GM19397 (cell line): ENCODE data around the gene PRDM1.

Experiments used
- ATAC-seq: cut with Tn5 transposase; IDR thresholded peaks from one replicate; pipeline ENCODE4 v1.9.1; 2021; ENCODE audit warnings: mild to moderate bottlenecking, moderate library complexity; ENCODE audit not compliant: unreplicated experiment

The PRDM1 gene

DNA sequence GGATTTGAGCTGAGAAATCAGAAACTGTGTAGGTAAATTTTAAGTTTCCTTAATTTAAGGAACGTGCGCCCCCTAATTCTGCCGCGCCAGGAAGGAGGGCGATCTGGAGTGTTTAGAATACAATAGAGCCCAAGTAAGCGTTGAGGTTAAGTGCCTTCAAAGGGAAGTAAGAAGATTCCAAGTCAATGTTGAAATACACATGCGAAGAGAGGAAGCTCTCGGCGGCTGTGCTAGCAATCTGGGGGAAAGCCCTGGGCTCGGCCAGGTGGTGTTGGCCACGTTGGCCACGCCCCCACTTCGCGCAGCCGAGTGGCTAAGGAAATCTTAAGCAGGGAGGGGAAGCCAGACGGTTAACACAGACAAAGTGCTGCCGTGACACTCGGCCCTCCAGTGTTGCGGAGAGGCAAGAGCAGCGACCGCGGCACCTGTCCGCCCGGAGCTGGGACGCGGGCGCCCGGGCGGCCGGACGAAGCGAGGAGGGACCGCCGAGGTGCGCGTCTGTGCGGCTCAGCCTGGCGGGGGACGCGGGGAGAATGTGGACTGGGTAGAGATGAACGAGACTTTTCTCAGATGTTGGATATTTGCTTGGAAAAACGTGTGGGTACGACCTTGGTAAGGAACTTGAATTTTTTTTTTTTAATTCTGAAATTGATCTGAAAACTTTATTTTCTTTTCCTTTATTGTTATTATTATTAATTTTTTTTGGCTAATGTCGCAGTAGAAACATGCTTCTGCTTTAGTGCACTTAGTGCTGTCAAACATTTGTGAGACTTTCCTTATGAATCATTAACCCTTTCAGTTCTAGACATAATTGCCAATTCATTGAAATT lies at the start of gene PRDM1:
PRDM1 (plus strand) TSS at position 353 of the 830 bp plus-strand sequence; CDS start at position 571, 218 bp downstream.
- ATAC-seq = peak; percentile 77

DNA sequence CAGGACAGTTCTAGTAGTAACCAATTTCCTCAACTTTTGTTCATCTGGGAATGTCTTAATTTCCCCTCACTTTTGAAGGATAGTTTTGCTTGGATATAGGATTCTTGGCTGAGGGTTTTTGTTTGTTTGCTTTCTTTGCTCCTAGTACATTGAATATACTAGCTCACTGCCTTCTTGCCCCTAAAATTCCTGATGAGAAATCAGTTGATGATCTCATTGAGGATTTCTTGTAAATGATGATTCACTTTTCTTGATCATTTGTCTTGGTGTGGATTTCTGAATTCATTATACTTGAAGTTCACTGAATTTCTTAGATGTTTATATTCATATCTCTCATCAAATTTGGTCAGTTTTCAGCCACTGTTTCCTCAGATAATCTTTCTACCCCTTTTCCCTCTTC lies 49.1 kb upstream of the PRDM1 start:
- no peak for ATAC-seq

DNA sequence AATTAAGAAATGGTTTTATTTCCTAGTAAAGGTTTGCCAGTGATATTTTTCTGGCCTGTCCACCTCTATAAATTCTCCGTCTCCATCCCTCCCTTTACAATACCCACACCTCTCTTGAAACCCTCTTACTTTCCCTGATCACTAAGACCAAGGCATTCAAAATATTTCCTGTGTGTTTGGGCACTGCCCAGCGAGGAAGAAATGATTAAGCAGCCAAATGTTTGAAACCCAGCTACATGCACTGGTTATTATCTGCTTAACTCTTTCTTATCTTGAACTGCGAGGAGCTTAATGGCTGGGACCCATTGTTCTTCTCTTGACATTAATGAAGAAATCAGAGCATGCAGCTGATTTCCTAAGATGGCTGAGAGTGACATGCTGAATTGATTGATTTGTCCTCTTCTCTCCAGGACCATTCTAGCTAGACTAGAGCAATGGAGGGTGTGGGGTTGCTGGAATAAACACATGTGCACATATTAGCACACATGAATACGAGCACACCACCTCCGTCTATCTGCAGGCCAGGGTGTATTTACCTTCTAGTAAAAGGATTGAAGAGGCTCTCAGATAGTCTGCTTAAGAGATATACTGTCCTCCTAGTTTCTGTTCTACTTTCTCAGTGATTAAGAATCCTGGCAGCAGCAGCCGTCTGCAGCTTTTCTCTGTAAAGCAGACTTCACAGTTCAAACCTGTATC lies 46.1 kb upstream of the PRDM1 start:
- ATAC-seq = no peak

DNA sequence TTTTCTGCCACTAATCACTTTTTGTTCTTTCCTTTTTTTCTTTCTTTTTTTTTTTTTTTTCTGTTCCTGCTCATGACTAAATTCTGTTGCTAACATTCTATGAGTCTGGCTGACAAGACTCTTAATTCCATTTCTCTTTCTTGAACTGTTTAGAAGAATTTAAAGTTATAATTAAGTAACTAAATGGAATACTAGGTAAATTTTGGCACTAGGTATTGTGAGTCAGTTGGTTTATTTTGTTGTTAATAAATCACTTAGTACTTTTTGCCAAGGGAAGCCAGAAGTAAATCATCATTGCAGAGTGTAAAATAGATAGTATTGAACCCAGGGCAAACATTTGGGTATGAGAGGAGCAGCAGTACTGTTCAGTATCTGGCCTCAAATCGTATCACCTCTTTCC lies 42.0 kb upstream of the PRDM1 start:
- ATAC-seq = no peak

DNA sequence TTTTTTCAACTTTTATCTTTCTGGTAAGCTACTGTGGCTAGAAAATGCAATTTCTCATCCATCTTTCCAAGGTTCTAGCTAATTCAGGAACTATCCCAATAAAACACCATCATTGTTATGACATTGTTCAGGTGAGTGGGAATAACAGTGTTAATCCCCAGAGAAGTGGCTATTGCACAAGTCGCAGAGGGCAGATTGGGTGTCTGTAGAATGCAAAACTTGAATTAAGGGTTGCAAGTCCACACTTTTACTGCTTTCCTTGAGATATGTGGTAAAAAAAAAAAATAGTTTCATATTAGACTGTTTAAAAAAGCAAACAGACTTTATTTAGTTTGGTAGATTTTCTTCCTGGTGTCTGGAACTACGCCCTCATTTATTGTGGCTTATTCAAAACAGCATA lies 41.1 kb upstream of the PRDM1 start:
- no peak for ATAC-seq

DNA sequence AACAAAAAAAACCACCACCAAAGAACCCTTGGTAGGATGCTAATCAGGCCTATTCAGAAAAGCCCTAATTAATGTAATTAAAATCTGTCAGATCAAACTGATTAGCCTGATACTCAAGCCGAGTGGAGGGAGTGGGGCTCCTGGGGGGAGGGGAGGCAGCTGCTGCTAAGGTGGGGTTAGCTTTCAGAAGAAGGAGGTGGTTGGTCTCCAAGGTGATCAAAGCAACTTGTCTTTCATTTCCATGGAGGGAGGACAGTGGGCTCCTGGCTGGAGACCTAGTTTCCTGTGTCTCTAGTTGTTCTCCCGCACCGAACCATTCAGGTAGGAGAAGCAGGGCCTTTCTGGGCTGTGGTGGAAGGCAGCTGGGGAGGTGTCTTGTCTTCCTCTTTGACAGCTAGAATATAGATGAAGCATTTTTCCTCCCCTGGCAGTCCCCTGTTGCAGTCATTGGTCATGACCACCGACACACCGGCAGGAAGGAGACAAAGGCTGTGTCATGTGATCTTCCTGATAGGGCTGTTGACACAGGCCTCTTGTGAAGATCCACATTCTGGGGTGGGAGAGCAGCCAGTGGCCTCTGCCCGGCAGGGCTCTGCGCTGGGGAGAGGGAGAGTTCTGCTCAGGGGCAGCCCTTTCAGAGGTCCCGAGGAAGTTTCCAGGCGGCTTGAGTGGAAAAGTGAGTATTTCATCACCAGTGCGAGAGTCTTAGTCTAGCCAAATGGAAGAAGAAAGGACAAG lies 39.9 kb upstream of the PRDM1 start:
- ATAC-seq = no peak

DNA sequence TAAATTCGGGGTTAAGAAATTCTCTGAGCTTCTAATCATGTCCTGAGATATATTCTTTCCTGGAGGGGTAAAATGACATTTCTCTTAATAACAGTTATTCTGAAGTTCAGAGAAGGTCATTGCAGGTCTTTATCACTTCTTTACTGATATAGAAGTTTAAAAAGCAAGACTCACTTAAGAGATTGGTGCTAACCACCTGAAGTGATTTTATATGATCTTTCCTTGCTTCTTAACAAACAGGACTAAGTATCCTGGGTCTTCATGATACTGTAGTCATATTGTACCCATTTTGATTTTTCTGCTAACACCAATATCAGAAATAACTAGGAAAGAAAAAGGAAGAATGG lies 39.3 kb upstream of the PRDM1 start:
- no peak for ATAC-seq

DNA sequence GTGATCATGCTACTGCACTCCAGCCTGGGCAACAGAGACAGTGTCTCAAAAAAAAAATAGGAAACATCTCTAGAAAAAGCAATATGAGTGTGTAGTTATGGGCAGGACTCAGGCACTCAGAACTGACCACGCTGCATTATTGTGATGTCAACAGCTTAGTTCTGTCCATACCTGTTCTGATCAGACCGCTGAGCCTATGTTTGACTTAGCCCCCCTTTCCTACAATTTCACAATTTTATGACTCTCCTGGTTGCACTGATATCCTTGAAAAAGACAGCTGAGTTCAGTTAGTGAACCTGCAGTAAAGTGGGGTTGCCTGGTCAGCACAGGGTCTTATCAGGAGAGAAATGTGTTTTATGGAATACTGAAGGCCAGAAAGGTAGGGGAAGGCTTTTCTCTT lies 37.8 kb upstream of the PRDM1 start:
- no peak for ATAC-seq

DNA sequence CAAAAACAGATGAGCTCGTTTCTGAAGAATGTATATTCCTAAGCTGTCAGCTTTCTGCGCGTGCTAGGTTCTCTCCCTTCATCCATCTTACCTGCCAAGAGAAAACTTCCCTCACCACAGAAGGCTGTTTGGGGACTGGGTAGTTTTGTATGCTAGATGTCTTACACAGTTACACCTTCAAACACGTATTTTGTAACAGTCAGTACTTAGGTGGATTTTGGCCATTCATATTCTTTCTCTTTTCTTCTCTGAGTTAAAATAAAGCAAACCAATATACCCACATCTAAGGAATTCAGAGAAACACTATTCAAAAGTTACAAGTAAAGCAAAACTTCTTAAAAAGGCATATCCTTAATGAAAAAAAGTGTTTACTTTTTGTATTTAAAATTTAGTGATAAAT lies 35.6 kb upstream of the PRDM1 start:
- ATAC-seq = no peak

DNA sequence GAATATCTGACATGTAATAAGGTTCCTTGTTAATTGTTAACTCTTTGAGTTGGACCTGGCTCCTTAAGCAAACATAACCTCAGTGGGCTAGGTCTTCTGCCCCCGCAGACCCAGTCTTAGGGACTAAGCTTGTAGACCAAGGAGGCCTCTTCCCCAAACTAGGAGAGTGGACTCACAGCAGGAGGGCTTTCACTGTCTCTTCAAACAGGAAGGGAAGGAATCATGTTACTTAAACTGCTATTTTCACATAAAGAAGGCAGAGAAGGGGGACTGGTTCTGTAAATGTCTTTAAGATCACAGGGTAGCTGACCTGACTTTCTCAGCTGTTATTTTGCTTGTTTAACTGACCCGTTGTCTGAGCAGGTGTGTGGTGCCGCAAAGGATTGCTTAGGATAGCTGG lies 34.9 kb upstream of the PRDM1 start:
- ATAC-seq = no peak

DNA sequence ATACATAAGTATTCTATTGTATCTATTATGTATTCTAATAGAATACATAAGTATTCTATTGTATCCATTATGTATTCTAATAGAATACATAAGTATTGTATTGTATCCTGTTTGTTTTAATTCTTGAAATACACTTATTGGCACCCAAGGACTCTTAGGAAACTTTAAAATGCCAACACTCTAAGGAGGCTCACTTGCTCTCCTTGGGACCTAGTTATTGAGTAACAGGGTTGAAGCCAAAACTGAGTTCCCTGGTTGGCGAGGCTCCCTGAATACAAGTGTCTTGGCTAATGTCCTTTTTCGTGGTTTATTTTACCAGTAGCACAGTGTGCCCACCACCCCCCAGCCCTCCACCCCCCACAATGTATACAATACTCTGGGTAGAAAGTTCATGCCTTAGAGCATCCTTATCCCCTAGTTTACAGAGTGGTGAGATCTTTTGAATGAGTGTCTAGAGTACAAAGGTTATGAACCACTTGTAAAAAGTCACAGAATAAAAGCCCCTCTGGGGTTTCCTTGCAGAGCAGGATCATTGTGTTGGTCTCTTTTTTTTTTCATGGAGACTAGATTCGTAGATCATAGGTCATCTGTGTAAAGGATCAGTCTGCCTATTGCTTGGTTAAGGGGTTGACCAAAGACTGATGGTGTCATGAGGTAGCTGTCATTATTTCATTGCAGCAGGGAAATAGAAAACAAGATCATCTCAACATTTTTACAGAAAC lies 32.5 kb upstream of the PRDM1 start:
- ATAC-seq = no peak

DNA sequence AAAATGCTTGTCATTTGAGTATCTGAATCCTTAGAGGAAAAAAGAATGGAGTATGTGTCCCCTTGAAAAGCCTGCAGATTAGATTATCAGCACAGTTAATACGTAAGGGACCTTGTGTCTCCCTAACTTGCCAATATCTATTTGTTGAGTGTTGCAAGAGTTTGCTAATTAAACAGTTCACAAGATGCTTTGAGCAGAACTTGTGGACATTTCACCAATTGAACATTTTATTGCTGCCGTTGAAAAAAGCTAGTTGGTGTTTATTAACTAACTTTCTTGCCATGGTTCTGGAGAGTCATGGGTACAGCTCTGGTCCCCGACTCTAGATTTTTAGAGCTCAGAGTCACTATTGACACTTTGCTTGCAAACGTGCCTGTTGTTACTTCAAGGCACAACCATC lies 30.6 kb upstream of the PRDM1 start:
- ATAC-seq = no peak

DNA sequence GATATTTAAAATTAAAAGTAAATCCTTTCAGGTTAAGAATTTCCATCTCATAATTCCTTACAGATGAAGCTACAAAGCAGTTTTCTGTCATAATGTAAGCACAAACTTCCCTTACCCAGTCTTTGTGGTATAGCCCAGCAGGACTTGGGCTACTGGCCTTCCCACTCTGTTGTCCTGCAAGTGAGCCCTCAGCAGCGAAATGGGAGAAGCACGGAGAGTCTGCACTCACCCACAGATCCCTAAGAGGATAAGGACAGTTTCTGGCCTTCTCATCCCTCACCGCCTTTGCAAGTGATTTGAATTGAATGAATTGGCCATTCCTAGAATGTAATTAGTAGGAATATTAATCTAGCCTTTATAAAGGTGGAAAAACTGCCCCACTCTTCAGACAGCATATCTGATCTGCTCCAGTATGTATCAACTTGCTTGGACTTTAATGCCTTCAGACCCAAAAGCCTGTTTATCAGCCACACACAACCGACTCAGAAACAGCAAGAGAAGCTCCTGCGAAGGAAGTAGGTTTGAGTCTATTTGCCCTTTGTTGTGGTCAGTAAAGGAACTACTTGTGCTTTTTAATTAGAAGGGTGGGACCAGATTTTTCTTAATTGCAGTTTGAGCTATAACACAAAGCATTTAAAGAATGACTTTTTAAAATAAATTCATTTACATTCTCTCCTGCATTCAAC lies 29.9 kb upstream of the PRDM1 start:
- no peak for ATAC-seq

DNA sequence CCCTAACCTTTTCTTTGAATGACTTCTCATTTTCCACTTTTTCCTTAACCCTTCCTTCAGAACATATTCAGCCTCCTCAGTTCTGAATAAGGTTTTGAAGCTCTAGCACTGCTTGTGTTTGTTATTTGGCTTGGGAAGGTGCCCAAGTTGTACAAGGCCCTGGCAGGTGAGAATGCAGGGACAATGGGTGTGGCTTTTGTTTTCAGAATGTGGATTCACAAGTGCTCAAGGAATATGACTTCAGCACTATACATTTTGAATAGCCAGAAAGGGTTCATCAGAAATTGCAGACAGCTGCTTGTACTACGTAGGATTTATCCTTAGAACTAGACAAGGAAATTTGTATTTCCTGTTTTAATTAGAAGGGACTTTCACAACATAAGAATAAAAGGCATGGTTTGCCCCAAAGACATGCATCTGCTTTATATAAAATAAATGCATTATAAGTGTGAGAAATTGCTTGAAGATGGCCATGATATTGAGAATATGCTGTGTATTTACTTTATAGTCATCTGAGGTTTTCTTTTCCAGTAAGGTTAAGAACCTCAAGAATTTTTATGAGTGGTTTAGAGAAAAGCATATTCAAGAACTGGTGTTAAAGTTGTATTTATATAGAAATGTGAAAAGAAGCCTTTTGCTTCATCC lies 29.3 kb upstream of the PRDM1 start:
- no peak for ATAC-seq

DNA sequence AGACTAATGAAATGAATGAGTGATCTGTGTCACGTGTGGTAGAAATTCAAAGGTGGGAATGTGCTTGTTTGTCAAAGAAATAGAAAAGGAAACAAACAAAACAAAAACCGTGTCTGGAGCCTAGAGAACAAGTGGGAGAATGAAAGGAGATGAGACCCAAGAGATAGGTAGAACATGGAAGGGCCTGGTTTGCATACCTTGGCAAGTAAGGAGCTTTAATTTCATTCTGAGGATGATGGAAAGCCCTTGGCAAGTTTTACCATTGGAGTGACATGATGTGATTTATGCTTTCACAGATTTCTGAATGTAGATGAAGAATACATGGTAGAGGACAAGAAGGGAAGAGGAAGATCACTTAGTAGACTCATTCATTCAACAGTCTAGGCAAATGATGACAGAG lies 26.8 kb upstream of the PRDM1 start:
- no peak for ATAC-seq

DNA sequence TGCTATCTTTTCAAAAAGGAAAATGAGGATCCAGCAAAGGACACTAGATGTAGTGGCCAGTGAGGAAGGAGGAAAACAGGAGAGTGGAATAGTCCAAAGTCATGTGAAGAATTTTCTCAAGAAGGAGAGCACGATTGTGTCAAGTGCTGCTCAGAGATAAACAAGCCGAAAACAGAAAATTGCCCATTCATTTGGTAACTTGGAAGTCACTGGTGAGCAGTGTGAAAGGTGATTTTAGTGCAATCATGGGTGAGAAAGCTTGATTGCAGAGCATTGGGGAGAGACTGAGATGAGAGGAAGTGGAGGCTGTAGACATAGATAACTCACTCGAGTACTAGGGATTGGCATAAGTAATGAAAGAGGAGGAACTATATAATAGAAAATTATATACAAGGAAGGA lies 26.0 kb upstream of the PRDM1 start:
- no peak for ATAC-seq

DNA sequence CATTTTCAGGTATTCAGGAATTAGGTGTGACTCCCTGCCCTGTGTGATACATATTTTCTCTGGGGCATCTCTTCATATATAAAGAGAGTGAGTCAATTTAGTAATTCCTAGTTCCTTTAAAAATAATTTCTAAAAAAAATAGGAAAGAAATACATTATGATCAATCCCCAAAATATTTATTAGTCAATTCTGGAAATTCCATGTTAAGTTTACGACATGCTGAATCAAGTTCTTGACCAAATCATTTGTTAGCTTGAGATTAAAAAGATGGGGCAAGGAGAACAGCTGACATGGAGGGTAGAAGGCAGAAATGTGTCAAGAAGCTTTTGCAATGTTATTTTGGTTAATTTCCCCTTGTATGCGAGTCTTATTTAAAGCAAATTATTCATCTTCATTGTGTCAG lies 22.7 kb upstream of the PRDM1 start:
- no peak for ATAC-seq

DNA sequence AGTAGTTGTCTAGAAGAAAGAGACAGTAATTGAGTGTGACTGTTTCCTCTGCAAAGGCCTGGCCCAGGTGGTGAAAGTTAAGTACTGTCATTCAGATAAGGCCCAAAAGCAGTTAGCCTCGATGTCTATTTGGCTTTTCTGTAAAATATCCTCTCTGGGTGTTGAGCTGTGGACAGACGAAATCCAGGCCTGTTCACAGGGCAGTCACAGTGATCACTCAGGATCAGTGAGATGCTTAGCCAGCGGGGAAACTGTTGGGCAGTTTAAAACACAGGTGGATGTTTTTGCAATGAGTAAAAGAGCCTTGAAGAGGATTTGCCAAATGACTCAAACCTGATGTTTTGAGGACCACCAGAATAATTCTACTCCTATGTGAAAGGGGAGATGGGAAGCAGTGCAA lies 22.0 kb upstream of the PRDM1 start:
- no peak for ATAC-seq

DNA sequence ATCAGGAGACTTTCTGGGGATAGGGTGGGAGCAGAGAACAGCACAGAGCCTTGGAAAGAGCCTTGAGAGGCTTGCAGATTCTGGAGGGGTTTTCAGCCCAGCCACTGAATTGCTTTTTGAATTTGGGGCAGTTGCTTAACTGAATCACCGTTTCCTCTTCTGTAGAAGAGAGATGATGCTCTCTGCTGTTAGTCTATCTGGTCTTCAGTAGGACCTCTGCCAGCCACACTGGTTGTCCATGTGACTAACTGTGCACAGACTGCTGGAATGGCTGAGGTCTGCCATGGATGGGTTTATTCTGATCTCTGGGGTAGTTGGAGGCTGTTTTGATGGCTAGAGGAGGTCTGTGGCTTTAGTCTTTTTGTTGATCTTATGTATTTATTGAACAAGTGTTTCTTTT lies 21.4 kb upstream of the PRDM1 start:
- ATAC-seq = no peak

DNA sequence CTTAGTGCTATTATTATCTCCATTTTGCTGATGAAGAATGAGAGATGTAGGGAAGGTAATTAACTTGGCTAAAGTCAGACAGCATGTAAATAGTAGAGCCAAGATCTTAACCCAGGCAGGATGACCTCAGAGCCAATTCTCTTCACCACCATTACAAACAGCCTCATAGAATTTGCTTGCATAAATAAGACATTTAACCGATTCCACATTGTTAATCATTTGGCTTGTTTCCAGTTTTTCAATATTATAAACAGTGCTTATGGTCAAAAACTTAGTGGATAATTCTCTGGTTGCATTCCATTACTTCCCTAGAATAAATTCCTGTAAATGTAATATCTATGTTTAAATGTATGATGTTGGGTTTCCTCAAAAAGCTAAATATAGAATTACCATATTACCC lies 19.1 kb upstream of the PRDM1 start:
- no peak for ATAC-seq
